Fibroblast of mammary gland (primary cell): ENCODE data around the gene CASKIN1.

Source experiments
- DNase-seq: peaks from one replicate; pipeline ENCODE4 v3.0.0-alpha.2; 2010; ENCODE audit warnings: low read depth
- H3K4me3 ChIP-seq: 2 replicates; pipeline ENCODE4 v1.5.1; 2011; ENCODE audit warnings: low read depth, mild to moderate bottlenecking, low read length, moderate library complexity; ENCODE audit not compliant: control insufficient read depth
- CTCF ChIP-seq: conservative IDR thresholded peaks from 2 replicates; pipeline ENCODE4 v1.5.1; 2011; ENCODE audit warnings: low read depth, low read length, inconsistent platforms; ENCODE audit not compliant: control insufficient read depth, insufficient read depth

Gene CASKIN1

GRCh38 chr16:2176047-2176446 is 20.4 kb downstream of the CASKIN1 start:
- no peak for DNase-seq
- no peak for TF ChIP-seq CTCF
- no peak overlapping the region for H3K4me3 ChIP-seq

GRCh38 chr16:2175454-2175853 is 21.0 kb downstream of the CASKIN1 start:
- H3K4me3 ChIP-seq, result no peak overlapping the region
- no peak for DNase-seq
- no peak for TF ChIP-seq CTCF

GRCh38 chr16:2174396-2175131 is 21.8 kb downstream of the CASKIN1 start:
- TF ChIP-seq CTCF, result no peak
- H3K4me3 ChIP-seq, result no peak overlapping the region
- no peak for DNase-seq

- DNase-seq, result no peak
- no peak overlapping the region for H3K4me3 ChIP-seq
- no peak for TF ChIP-seq CTCF
Measured at GRCh38 chr16:2173916-2174315, 22.5 kb downstream of the CASKIN1 start.

- no peak for TF ChIP-seq CTCF
- H3K4me3 ChIP-seq, result no peak overlapping the region
Measured at GRCh38 chr16:2173366-2173765, 23.0 kb downstream of the CASKIN1 start.

GRCh38 chr16:2172688-2173335 is 23.6 kb downstream of the CASKIN1 start:
- DNase-seq, result no peak
- H3K4me3 ChIP-seq, result no peak overlapping the region

More at GRCh38 chr16:2173366-2173765, 23.0 kb downstream of the CASKIN1 start:
- DNase-seq, result no peak

More at GRCh38 chr16:2172688-2173335, 23.6 kb downstream of the CASKIN1 start:
- TF ChIP-seq CTCF, result no peak
